ENCODE data around the gene PIF1. TPM values are rescaled to one million over a fixed set of nuclear protein-coding genes. Genes with fewer than 3 reads are reported as not detected.

Gene PIF1
- total and polyA plus RNA-seq, 12 donors: 0.26 to 6.0 (median 1.8) TPM

DNA sequence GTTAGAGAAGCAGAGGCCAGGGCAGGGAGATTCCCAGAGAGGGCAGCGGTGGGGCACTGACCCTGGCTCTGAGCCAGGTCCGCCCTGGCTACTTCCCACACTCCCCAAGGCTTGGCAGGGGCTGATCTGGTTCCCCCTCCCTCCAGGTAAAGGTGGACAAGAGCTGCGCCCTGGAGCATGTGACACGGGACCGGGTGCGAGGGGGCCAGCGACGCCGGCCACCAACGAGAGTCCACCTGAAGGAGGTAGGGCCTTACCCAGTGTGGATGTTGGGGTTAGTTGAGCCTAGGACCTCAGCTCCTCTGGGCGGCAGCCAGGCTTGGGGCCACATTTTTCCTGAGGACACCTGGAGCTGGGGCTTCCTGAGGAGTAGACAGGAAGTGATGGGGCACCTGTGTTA is 35.9 kb upstream of the PIF1 start:
- intact Hi-C loops (cut with DNase I): no loop called here
- no peaks in the 10 kb centered on the region for H3K9me3 ChIP-seq (replicated peaks in 1 of 3)
- TF ChIP-seq, protein P1, sequence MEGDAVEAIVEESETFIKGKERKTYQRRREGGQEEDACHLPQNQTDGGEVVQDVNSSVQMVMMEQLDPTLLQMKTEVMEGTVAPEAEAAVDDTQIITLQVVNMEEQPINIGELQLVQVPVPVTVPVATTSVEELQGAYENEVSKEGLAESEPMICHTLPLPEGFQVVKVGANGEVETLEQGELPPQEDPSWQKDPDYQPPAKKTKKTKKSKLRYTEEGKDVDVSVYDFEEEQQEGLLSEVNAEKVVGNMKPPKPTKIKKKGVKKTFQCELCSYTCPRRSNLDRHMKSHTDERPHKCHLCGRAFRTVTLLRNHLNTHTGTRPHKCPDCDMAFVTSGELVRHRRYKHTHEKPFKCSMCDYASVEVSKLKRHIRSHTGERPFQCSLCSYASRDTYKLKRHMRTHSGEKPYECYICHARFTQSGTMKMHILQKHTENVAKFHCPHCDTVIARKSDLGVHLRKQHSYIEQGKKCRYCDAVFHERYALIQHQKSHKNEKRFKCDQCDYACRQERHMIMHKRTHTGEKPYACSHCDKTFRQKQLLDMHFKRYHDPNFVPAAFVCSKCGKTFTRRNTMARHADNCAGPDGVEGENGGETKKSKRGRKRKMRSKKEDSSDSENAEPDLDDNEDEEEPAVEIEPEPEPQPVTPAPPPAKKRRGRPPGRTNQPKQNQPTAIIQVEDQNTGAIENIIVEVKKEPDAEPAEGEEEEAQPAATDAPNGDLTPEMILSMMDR (IDR thresholded peaks at IDR 0.05): no peak
- TF ChIP-seq POLR2A (IDR thresholded peaks at IDR 0.05): no peak
- peaks cover 0 to 77% of the 10 kb centered on the region in 2 donors for H3K36me3 ChIP-seq (replicated peaks in 1 of 2)
- no peak overlapping the region for H3K4me3 ChIP-seq
- 83 to 92% (median 87%) methylated on average over 2 to 11 of the region's 11 CpGs for WGBS, 4 donors
- no peak for DNase-seq
- H3K4me1 ChIP-seq (replicated peaks in 1 of 2): peaks cover 23 to 59% of the 10 kb centered on the region in 2 donors
- H3K27ac ChIP-seq: peak overlapping the region in 1 of 5 donors; percentile 33
- H3K27me3 ChIP-seq: no peaks in the 10 kb centered on the region

DNA sequence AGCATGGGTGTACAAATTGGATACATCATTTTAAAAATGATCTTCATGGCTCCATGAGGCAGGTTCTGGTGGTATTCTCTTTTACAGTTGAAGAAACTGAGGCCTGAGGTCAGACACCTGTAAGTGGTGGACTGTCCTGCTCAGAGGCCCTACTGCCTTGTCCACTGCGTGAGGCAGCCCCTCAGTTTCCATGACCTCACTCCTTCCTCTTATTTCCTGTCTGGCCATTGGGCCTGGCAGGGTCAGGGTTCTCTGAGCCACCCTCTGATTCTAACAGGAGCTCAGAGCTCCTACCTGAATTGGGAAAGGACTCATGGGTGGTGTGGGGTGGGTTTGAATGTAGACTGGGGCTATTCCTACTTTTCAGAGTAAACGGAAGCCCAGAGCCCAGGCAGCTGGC is 33.8 kb upstream of the PIF1 start:
- Histone ChIP-seq H3K27ac (peak overlapping the region in 2 of 5 donors; percentile 42 to 90), H3K4me1 (replicated peaks in 1 of 2) (peaks cover 33 to 67% of the 10 kb centered on the region in 2 donors), H3K36me3 (replicated peaks in 1 of 2) (peaks cover 0 to 77% of the 10 kb centered on the region in 2 donors), H3K27me3 (no peaks in the 10 kb centered on the region), H3K9me3 (replicated peaks in 1 of 3) (no peaks in the 10 kb centered on the region), H3K4me3 (no peak overlapping the region)
- DNase-seq: no peak
- TF ChIP-seq, protein P1 (IDR thresholded peaks at IDR 0.05): peak in 1 of 6 experiments; percentile 4
- TF ChIP-seq POLR2A (IDR thresholded peaks at IDR 0.05): no peak
- 64 to 81% (median 79%) methylated on average over 1 to 2 of the region's 2 CpGs for WGBS, 4 donors
- intact Hi-C loops (cut with DNase I): no loop called here

DNA sequence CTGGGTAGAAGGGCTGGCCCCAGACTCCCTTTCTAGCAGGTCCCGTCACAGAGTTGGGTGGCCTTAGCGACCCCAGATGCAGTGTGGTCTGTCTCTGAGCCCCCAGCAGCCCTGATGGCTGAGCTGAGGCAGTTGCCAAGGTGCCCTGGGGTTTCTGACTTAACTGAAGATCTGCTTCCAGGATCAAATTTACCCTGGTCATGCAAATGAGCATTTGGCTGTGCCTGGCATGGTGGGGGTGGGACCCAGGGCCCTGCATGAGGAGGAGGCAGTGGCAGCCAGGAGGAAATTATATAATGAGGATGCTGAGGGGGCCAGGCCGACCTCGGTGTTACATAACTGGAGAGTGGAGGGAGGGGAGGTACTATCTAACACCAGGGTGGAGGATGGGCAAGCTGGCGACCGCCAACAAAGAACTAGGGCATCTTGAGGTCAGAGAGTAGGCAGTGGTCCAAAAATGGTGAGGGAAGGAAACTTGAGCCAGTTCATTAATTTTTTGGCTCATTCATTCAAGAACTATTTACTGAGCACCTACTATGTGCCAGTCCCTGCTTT is 32.7 kb upstream of the PIF1 start:
- DNase-seq: peak in 5 of 7 donors; percentile 53 to 83 (median 70)
- H3K36me3 ChIP-seq (replicated peaks in 1 of 2): peaks cover 0 to 80% of the 10 kb centered on the region in 2 donors
- H3K4me3 ChIP-seq: no peak overlapping the region
- H3K27ac ChIP-seq: peak overlapping the region in 4 of 5 donors; percentile 64 to 90 (median 78)
- H3K9me3 ChIP-seq (replicated peaks in 1 of 3): no peaks in the 10 kb centered on the region
- TF ChIP-seq, protein P1 (IDR thresholded peaks at IDR 0.05): no peak
- TF ChIP-seq POLR2A (IDR thresholded peaks at IDR 0.05): no peak
- intact Hi-C loops (cut with DNase I): no loop called here
- H3K4me1 ChIP-seq (replicated peaks in 1 of 2): peaks cover 31 to 79% of the 10 kb centered on the region in 2 donors
- WGBS, 4 donors: 5 to 36% (median 29%) methylated on average over 4 to 6 of the region's 6 CpGs
- no peaks in the 10 kb centered on the region for H3K27me3 ChIP-seq

DNA sequence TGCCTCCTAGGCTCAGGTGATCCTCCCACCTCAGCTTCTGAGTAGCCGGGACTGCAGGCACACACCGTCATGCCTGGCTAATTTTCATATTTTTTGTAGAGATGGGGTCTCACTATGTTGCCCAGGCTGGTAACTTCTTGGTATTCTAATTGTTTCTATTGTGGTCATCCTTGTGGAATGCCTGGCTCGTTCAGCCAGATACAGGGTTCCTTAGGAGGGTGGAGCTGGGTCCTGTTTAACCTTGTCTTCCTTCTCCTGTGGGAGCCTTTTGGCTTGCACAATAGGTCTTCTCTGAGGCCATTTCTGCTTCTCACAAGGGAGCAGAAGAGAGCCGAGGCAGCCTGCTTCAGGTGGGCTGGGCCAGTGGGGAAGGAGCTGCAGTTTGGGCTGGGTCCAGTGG is 32.0 kb upstream of the PIF1 start:
- intact Hi-C loops (cut with DNase I): no loop called here
- Histone ChIP-seq H3K27me3 (no peaks in the 10 kb centered on the region), H3K36me3 (replicated peaks in 1 of 2) (peaks cover 0 to 83% of the 10 kb centered on the region in 2 donors), H3K4me1 (replicated peaks in 1 of 2) (peaks cover 29 to 85% of the 10 kb centered on the region in 2 donors), H3K4me3 (no peak overlapping the region), H3K27ac (peak overlapping the region; percentile 54 to 90 (median 77)), H3K9me3 (replicated peaks in 1 of 3) (no peaks in the 10 kb centered on the region)
- WGBS, 4 donors: 48 to 54% (median 52%) methylated on average over 4 of the region's 4 CpGs
- TF ChIP-seq, protein P1 (IDR thresholded peaks at IDR 0.05): no peak
- no peak for TF ChIP-seq POLR2A (IDR thresholded peaks at IDR 0.05)
- DNase-seq: no peak

All from adrenal gland (tissue), 12 donors.